ENCODE data around the gene NDST3.

Gene NDST3

DNA sequence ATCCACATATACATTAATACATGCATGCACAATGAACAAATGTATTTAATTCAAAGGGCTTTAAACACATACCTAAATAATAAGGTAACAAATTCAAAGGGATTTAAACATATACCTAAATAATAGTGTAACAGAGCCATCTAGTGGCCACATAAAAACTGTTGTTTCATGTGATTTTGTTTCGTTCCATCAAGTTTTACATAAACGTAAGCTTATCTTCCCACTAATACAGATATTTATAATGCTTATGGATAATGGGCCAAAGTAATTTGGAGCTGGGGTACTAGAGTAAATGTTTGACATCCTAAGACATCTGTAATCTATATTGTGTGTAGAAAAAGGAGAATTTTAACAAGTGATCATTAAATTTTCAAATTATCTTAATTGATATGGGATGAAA, 236.2 kb downstream of the NDST3 start:
- H3K27me3 ChIP-seq (ENCODE audit: insufficient read depth, poor library complexity, severe bottlenecking): no peaks in the 10 kb centered on the region
- peak; percentile 37; the same call in 1 of the 3 replicates for ATAC-seq (ENCODE audit: low read depth)
- H3K4me1 ChIP-seq (ENCODE audit: insufficient read depth, poor library complexity, severe bottlenecking): no peaks in the 10 kb centered on the region
- H3K27ac ChIP-seq (ENCODE audit: poor library complexity, severe bottlenecking): no peak overlapping the region
- no peak overlapping the region for H3K4me3 ChIP-seq (ENCODE audit: severe bottlenecking)
- H3K9me3 ChIP-seq (ENCODE audit: severe bottlenecking): no peaks in the 10 kb centered on the region
- TF ChIP-seq CTCF (IDR thresholded peaks at IDR 0.05; ENCODE audit: poor library complexity, severe bottlenecking): peak; percentile 84
- no peak for DNase-seq (ENCODE audit: low spot score)
- H3K36me3 ChIP-seq (ENCODE audit: low read depth): no peaks in the 10 kb centered on the region

GRCh38 chr4:118271788-118272187, 237.5 kb downstream of the NDST3 start:
- no peak for DNase-seq (ENCODE audit: low spot score)
- TF ChIP-seq CTCF (IDR thresholded peaks at IDR 0.05; ENCODE audit: poor library complexity, severe bottlenecking): no peak
- H3K27me3 ChIP-seq (ENCODE audit: insufficient read depth, poor library complexity, severe bottlenecking): no peaks in the 10 kb centered on the region
- no peak overlapping the region for H3K27ac ChIP-seq (ENCODE audit: poor library complexity, severe bottlenecking)
- no peaks in the 10 kb centered on the region for H3K9me3 ChIP-seq (ENCODE audit: severe bottlenecking)
- no peak for ATAC-seq (ENCODE audit: low read depth)
- no peaks in the 10 kb centered on the region for H3K4me1 ChIP-seq (ENCODE audit: insufficient read depth, poor library complexity, severe bottlenecking)
- H3K36me3 ChIP-seq (ENCODE audit: low read depth): no peaks in the 10 kb centered on the region
- no peak overlapping the region for H3K4me3 ChIP-seq (ENCODE audit: severe bottlenecking)

- no peaks in the 10 kb centered on the region for H3K27me3 ChIP-seq (ENCODE audit: insufficient read depth, poor library complexity, severe bottlenecking)
- no peak for DNase-seq (ENCODE audit: low spot score)
- peaks cover under 1% of the 10 kb centered on the region; the same call in 1 of the 2 replicates for H3K36me3 ChIP-seq (ENCODE audit: low read depth)
- no peaks in the 10 kb centered on the region for H3K9me3 ChIP-seq (ENCODE audit: severe bottlenecking)
- no peak overlapping the region for H3K27ac ChIP-seq (ENCODE audit: poor library complexity, severe bottlenecking)
- H3K4me1 ChIP-seq (ENCODE audit: insufficient read depth, poor library complexity, severe bottlenecking): peaks cover 5% of the 10 kb centered on the region
- H3K4me3 ChIP-seq (ENCODE audit: severe bottlenecking): no peak overlapping the region
- ATAC-seq (ENCODE audit: low read depth): no peak
- no peak for TF ChIP-seq CTCF (IDR thresholded peaks at IDR 0.05; ENCODE audit: poor library complexity, severe bottlenecking)
Observed at GRCh38 chr4:118273642-118274041, 239.4 kb downstream of the NDST3 start.

DNA sequence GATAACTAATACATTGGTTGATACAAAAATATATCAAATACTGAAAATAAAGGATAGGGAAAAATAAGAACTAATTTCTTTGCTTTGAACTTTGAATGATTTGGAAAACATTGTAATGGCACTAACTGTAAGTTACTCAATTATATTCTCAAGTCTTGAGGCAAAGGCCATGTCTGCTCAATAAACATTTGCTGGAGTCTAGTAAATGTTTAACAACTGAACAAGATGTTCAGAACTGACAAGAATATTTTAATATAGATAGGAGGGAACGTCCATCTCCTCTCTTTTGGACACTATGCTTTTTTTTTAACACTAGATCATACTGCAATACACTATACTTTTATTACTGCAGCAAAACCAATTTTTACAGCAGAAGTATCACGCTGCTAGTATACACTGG, 242.3 kb downstream of the NDST3 start:
- Histone ChIP-seq H3K9me3 (ENCODE audit: severe bottlenecking) (no peaks in the 10 kb centered on the region), H3K4me3 (ENCODE audit: severe bottlenecking) (no peak overlapping the region), H3K27ac (ENCODE audit: poor library complexity, severe bottlenecking) (no peak overlapping the region), H3K27me3 (ENCODE audit: insufficient read depth, poor library complexity, severe bottlenecking) (no peaks in the 10 kb centered on the region), H3K36me3 (ENCODE audit: low read depth) (peaks cover 29% of the 10 kb centered on the region), H3K4me1 (ENCODE audit: insufficient read depth, poor library complexity, severe bottlenecking) (peaks cover 12% of the 10 kb centered on the region)
- DNase-seq (ENCODE audit: low spot score) (no peak), ATAC-seq (ENCODE audit: low read depth) (no peak)
- no peak for TF ChIP-seq CTCF (IDR thresholded peaks at IDR 0.05; ENCODE audit: poor library complexity, severe bottlenecking)

- Histone ChIP-seq H3K36me3 (ENCODE audit: low read depth) (peaks cover 36% of the 10 kb centered on the region), H3K27me3 (ENCODE audit: insufficient read depth, poor library complexity, severe bottlenecking) (no peaks in the 10 kb centered on the region), H3K4me3 (ENCODE audit: severe bottlenecking) (no peak overlapping the region), H3K9me3 (ENCODE audit: severe bottlenecking) (no peaks in the 10 kb centered on the region), H3K27ac (ENCODE audit: poor library complexity, severe bottlenecking) (no peak overlapping the region), H3K4me1 (ENCODE audit: insufficient read depth, poor library complexity, severe bottlenecking) (peaks cover 16% of the 10 kb centered on the region)
- TF ChIP-seq CTCF (IDR thresholded peaks at IDR 0.05; ENCODE audit: poor library complexity, severe bottlenecking): no peak
- ATAC-seq (ENCODE audit: low read depth) (no peak), DNase-seq (ENCODE audit: low spot score) (no peak)
Observed at GRCh38 chr4:118277243-118277642, 243.0 kb downstream of the NDST3 start.

Data from RWPE2 (cell line).